NCI-H2081 (cell line): ENCODE data around the gene RUNX1.
"Not testable (repeated sequence)": the region's sequence is repeated elsewhere in the genome, so short reads cannot be mapped to it uniquely, and the experiment has no call there.

ENCODE experiments used
- DNase-seq, 2 experiments: peaks; one replicate each; lab custom pipeline; 2025; lab: John Stamatoyannopoulos, UW

The RUNX1 gene

DNA sequence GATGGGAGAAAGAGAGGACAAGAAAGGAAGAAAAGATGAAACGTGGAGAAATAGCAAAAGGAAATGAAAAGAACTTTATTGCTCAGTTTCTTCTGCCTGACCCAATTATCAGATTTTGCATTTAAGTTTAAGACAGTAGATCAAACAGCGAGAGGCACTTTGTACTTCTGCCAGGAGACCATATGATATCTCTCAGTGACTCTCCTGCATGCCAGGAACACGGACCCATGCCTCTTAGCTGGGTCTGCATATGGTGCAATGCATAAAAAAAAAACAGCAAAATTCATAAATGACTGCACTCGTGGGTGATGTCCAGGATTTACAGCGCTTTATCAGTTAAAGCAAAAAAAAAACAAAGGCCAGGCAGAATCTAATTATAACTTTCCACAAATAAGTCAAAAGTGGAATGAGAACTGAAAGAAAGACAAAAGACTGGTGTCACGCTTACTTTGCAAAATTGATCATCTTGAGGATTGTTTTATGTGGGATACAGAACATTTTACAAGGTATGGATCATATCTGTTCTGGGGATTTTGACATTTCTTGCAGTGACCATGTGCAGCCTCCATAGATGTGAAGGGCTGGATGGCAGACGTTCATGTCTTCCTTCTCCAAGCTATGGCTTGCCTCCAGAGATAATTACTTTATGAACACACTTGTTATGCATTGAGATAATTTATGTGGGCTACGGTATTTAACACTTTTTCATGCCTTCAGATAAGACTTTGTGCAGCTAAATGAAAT lies 79.5 kb downstream of the RUNX1 start:
- no peak for DNase-seq

DNA sequence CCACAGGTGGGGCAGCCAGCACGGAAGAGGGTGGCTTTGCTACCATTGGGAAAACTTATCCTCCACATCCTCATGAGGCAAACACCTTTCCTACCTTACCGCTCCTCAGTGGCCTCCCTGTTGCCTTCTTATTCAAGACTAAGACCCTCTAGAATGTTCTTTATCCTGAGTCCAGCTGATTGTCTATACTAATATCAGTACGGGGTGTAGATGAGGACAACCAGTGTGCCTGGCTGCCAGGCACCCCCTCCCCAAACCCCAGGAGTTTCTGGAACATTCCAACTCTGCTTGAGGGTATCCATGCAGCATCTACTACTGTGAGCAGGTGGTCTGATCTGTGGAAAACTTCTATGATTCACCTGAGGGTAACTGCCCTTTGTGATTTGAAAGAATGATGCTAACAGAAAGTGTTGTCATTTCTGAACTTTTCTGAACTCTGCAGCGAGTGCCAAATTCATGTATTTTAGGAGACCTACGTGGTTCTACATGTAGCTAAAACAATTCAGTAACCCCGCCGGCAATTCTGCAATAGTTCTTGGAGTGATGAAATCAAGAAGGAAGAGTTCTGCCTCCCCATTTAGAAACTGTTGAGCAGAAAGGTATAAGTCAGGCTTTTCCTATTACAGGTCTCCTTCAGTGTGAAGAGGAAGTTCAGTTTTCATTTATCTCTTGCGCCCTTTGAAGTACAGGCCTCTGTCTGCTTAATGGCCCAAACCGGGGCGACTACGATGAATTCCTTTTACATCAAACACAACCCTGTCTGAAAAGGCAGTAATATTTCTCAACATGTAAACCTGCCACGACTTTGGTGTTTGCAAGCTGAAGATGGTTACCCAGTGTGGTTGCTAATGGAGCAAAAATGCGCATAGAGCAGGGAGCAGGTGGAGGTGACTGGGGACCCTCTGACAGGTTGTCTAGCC lies 80.4 kb downstream of the RUNX1 start:
- DNase-seq, result no peak

DNA sequence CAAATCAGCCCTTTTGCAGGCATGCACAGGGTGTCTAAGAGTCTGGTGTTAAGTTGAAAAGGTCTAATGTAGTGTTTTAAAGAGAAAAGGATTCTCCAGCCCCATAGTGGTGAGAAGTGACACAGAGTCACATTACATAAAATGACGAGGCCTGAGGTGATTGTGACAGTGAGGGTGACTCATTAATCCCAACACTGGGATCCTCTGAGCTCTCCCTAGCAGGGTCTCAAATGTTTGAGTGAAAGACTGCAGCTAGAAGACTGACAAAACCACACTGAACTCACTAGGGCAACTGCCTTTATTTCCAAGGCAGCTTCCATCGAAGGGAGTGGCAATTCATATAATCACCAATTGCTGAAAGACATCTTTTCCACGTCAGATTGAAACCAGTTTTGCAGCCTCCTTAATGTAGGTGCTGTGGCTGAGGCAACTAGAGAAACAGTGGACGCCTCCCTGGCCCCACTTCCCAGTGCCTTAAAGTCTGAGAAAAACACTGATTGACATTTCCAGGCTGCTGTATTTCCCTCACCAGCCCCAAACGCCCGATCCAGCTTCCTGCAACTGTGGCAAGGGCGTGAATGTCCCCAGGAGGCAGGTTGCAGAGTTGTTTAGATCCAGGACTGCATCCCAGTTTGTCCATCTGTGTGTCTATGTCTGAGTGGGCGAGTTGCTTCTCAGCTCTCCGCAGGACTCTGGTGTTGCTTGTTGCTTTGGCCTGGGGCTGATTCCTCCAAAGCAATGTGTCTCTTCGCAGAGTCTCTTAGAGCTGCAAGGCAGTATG lies 81.4 kb downstream of the RUNX1 start:
- DNase-seq, result no peak

DNA sequence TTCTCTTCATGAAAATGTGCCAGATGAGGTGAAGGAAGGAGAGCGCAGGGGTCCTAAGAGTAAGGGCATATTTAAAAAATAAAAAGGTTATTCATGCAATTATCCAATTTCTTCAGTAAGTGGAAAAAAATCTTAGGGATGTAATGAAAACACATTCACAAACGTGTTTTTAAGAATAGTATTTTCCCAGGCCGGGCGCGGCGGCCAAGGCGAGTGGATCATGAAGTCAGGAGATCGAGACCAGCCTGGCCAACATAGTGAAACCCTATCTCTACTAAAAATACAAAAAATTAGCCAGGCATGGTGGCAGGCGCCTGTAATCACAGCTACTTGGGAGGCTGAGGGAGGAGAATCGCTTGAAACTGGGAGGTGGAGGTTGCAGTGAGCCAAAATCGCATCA lies 82.2 kb downstream of the RUNX1 start:
- DNase-seq, result not testable (repeated sequence)

DNA sequence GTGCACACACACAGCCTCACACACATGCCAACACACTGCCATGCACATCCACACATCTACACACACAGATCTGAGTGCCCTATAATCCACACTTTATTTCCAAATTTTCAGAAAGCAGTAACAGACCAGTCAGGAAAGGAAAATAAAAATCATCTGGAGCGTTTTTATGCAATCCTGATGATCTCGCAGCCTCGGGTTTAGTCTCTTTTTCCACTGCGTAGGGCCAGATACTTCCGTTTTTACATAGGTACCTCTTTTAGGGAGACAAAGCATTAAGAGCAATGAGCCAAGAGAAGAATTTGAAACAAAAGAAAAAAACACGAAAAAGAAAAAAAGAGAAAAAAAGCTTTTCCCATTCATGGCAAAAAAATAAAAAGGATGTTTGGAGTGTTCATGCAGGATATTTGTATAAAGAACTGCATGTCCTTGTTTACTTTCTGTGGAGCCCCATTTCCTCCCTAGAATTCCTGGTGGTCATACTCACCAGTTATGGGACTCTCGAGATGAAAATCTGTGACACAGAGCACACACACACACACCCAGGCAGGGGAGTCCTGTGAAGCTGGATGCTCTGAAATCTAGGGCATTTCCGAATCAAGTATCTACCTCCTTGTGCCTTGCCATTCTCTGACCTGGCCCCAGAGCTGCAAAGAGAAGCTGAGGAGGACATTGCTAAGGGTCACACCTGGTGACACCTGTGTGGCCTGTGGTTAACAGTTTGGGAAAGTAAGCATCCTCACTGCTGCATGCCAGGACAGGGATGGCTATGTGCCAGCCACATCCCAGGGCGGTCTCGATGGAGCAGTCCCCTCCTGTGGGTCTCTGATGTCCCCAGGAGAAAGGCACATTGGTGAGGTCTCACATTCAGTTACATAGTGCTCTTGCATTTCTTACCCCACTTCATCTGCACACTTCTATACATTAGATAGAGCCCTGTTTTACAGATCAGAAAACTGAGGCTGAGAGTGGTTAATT lies 83.6 kb downstream of the RUNX1 start:
- no peak for DNase-seq

DNA sequence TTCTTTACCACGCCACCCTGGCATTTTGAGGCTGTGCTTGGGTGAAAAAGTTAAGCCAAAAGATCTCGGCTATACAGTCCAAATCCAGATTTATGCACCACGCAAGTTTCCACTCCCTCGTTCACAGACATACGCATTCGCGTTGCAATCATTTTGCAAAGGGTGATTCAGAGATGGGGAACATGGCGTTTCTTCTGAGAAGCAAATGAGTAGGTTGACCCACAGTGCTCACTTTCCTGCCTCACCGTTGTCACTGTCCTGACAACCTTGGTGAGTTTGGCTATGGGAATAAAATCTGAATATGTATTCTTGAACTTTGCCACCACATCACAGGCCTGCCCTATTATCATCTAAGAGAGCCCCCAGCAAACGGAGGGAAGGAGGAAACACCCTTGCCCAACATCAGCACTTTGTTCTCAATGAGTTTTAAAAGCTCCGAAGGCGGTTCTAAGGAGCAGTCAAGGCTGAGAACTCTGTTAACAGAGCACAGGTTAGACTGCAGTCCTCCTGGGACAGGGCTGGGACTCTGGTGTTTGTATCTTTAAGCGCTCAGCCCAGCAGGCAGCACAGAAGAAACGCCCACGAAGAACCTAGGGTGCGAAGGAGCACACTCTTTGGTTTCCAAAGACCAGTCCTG lies 86.4 kb downstream of the RUNX1 start:
- no peak for DNase-seq

DNA sequence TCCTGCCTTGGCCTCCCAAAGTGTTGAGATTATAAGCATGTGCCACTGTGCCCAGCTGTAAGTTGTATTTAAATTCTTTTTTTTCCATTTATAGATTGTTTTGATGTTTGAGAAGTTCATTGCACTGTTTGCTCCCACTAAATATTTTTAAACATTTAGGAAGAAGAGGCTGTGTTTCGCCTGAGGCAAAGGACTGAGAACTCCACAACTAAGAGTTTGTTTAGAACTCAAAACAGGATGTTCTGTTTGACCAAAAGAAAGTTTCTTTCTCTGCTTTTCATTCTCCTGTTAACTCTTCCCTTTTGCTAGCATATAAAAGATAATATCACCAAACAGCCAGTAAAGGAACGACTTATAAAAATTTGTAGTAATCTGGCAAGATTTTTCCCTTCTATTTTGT lies 87.0 kb downstream of the RUNX1 start:
- DNase-seq, result no peak

DNA sequence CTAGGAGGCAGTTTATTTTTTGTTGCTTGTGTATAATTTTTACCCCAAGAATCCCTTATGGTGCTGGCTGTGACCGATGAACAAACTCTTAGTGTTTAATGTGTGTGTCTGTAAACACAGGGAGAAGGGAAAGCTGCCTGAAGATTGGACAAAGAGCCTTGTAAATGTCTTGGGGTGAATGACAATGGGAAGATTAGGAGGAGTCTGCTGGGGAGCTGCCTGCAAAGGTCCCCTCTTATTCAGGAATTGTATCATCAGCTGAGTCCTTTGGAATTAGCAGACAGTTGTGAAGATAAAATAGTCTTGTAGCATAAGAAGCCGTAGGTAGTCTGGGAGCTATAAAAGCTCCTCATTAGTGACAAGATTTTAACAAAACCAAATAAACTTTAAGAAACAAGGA lies 88.4 kb downstream of the RUNX1 start:
- DNase-seq, result no peak

DNA sequence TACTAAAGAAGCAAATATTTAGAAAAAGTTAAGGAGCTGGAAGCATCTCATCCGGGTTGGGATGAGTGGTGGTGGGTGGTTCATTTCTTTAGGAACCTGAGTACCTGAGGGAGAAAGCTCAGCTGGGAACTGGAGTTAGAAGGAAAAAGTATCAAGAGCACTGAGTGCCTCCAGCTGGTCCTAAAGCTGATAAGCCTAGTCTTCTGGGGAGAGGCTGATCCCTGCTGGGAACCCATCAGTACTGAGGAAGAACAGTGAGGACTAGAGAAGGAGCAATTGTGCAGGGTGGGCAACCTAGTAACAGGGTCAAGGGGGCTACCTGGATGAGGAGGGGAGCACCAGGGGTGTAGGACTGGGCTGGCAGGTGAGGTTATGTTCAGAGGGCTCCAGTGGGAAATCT lies 89.5 kb downstream of the RUNX1 start:
- no peak for DNase-seq

DNA sequence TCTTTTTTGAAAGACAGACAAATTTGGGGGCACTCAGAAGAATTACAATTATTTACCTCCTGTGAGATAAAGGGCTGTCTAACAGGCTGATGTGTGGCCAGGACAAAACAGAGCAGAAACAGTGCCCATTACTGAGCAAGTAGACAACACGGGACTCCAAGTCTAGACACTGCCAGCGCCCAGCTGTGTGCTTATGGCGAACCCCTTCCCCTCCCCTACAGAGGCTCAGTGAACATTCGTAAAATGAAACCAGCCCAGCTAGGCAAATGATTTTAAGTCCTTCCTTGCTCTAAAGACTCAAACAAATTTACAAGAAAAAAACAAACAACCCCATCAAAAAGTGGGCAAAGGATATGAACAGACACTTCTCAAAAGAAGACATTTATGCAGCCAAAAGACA lies 91.1 kb downstream of the RUNX1 start:
- no peak for DNase-seq

DNA sequence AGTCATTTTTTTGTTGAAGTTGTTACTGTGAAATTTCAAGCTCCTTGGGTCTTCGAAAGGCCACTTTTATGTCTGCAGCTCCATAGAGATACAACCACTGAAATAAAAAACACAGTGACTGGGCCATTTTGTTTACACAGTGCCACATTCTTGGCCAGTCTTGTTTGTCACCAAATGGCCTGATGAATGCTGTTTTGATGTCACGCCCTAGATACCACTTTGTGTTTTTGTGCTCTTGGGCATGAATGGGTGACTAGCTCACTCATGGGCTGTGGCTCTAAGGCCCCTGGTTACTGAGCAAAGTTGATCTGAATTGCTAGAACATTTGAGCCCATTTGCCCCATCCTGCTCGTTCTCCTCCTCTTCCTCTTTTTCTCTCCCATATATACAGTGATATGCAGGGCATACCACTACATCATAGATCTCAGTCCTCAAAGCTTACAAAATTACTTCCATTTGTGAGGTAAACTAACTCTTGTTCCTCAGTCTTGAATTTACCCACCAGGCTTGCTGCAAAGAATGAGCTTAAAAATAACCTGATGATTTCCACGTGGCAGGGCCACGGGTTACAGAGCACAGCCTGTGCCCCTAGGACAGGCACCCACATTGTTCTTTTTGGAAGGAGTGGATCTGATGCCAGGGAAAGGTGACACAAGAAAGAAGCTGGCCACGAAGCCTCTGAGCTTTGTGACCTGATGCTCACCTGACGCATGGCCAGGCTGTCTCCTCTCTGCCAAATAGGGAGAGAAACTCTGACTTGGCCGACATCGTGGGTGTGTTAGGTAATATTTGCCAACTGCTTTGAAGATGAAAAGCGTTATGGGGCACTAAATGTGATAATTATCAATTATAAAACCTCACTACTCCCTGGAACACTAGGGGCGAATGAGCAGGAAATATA lies 92.4 kb downstream of the RUNX1 start:
- peak in 1 of 2 experiments; percentile 38 for DNase-seq

DNA sequence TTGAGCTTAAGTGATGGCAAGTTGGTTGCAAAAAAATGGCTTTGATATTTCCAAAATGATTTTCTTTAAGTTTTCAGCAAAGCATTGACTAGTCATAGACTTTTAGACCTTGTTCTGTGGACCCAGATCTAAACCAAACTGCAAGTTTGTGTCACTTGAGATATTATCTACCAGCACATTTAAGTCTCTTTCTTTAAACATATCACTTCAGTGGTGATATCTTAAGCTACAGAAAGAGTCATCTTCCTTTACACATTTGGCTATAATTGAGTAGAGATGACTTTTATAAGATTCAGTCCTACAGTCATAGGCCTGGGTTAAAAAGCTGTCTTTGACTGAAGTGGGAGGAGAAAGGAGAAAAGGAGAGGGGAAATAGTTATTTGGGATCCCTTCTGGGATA lies 95.2 kb downstream of the RUNX1 start:
- no peak for DNase-seq

DNA sequence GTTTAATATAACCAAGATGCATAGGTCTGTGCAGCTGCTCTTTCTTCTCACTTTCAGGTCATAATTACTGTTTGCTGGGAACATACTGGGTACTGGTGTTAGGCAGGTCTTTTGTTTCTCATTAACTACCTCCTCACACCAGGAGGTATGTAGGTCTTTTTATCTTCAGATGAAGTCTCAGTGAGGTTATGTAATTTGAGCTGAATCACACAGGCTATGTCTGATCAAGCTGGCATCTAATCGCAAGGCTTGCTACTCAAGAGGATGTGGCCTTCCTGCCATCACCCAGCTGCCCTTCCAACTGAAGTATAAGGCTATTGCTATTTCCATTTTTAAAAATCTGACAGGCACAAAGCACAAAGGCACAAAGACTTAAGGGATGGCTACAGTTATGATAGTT lies 96.4 kb downstream of the RUNX1 start:
- peak; percentile 51 to 86 for DNase-seq

DNA sequence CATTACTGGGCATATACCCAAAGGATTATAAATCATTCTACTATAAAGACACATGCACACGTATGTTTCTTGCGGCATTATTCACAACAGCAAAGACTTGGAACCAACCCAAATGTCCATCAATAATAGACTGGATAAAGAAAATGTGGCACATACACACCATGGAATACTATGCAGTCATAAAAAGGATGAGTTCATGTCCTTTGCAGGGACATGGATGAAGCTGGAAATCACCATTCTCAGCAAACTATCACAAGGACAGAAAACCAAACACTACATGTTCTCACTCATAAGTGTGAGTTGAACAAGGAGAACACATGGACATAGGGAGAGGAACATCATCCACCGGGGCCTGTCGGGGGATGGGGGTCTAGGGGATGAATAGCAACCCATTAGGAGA lies 97.2 kb downstream of the RUNX1 start:
- DNase-seq, result not testable (repeated sequence)

DNA sequence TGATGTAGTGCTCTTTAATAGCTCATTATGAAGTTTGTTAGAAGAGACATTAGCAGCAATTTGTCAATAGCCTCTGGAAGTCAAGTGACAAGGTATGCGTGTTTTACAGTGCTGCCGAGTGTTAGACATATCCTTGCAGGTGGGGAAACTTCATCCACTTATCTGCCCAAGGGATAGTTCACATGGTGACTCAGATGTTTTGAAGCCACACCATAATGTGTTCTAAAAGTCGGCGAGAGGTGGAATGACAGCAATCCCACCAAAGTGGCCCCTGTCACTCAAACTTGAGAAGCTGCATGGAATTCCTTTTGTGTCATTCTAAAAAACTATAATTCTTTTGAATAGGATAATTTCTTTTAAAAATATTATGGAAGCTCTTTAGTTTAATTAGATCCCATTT lies 98.1 kb downstream of the RUNX1 start:
- no peak for DNase-seq

DNA sequence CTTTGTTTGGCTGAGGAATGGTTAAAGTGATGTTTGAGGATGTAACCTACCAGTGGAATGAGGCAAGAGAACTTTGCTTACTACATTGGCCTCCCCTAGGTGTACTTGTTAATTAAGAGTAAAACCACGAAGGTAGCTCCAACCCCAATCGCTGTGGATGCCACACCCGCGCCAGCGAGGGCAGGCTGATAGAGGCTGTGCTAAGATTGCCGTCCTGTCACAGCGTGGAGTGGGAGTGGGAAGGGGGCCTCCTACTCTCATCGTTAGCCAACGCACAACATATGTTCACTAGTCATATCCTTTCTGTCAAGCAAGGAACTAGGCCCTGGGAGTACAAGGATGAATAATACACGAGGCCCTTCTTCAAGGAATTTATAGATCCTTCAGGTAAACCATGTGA lies 99.6 kb downstream of the RUNX1 start:
- no peak for DNase-seq

DNA sequence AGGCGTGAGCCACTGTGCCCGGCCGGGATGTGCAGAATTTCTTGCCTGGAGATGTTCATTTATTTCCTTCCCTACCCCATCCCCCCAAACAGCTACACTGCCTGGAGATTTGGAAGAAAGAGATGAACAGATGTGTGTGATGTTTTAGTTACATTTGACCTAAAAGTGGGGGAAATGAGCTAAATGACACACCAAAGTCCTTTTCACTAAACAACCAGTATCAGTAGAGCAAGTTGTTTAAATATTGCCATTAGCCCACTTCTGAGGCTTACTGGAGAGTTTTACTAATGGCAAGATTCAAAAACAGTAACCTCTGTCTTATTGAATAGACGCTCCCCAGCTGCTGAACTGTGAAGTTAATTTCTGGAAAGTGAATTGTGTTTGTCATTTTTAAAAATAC lies 100.1 kb downstream of the RUNX1 start:
- no peak for DNase-seq

DNA sequence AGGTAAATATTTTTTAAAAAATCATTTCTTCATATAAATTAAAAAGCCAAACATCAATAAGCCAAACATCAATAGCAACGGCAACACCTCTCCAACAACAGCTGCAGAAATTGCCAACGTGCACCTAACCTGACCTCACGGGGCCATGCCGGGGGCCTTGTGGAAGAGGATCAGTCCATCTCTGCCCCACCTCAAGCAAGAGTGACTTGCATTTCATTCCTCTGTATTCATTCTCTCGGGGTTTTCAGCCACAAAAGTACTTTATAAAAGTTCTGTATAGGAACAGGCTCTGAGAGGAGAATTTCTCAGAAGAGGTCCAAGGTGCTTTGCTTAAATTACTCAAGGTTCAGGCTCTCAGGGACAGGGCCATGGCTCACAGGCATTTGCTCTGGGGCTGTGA lies 100.9 kb downstream of the RUNX1 start:
- DNase-seq, result no peak

DNA sequence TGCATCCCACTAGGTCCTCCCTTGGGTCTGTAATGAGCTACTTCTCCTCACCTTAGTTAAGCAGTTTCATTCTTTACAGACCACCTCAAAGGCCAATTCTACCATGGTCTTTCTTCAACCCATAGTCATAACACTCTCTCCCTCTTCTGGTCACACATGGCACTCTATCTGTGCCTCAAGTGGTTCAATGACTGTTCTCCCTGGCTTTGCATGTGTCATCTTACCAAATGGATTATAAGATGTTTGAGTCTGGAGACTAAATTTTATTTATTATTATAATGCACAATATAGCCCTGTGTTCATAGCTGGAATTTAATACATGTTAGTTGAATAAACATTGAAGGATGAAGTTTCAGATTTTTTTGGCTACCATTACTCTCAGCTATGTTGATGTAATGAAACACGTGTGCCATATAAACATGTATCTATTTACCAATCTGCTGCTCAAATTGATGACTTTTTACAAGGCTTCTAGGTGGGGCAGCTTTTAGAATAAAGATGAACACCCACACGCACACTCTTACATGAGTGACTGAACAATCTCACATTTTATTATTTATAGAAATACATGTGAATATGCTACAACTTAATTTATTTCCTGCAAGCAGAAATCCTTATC lies 102.1 kb downstream of the RUNX1 start:
- DNase-seq, result no peak
